GM19240 (cell line): ENCODE measurements around the gene ZFP2.
"Not testable (repeated sequence)": the region's sequence is repeated elsewhere in the genome, so short reads cannot be mapped to it uniquely, and the experiment has no call there.

Experiments used
- DNase-seq: peaks from one replicate; pipeline ENCODE4 v3.0.0; 2011; ENCODE audit warnings: low spot score; ENCODE audit not compliant: insufficient read length

The ZFP2 gene

DNA sequence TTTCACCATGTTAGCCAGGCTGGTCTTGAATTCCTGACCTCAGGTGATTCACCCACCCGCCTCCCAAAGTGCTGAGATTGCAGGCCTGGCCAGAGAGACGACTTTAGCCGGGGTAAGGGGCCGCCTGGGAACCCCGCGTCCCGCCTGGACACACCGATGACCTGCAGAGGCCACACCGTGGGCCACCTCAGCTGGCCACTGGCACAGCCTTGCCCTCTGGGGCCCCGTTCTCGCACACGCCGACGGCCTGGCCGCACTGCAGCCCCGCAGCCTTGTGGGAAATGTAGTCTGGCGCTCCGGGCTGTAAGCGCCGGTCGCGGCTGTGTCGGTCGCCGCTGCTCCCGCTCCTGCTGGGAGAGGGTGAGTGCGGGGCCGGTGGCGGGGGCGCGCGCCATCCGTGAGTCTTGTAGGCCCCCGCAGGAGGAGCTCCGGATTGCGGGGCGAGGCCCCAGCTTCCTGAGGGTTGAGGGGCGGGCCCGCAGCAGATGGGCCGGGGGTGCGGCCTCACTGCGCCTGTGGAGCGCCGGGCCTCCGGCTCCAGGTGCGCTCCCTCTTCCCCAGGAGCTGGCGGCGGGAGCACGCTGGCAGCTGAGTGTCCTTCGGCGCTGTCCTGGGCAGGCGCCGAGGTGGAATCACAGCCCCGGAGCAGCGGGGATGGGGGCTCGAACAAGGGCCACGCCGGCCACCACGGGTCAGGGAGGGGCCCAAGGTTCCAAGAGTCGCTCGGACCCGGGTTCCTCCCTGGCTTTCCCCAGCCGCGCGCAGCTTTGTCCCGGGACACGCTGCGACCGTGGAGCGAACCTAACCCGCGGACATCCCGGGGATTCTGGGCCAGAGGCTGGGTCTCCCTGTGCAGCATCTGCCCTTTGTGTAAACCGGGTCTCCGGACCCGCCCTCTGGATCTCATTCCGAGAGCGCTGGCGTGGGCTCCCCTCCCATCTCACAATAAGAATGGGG lies at the start of gene ZFP2:
Gene ZFP2, plus strand, starts transcription at position 299 of the 957 bp plus-strand sequence. CDS start 35,401 bp downstream, outside the sequence.
- DNase-seq = no peak

GRCh38 chr5:178849316-178849715 lies 46.4 kb upstream of the ZFP2 start:
- DNase-seq = no peak

- no peak for DNase-seq
Measured at GRCh38 chr5:178851951-178852350, 43.8 kb upstream of the ZFP2 start.

DNA sequence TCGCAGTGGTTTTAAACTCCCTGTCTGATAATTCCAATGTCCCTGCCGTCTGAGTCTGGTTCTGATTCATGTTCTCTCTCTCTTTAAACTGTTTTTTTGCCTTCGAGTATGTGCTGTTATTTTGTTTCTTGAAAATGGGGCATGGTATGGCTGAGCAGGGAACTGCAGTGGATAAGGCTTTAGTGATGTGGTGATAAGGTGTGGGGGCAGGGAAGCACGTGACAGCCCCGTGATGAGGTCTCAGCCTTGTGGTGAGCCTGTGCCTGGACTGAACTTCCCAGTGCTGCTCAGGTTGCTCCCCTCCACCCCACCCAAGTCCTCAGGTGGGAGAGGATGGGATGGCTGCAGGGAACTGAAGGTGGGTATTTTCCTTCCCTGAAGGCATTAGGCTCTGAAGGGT lies 41.4 kb upstream of the ZFP2 start:
- no peak for DNase-seq

GRCh38 chr5:178859625-178860521 lies 35.8 kb upstream of the ZFP2 start, which contains the start of gene ZNF354B:
Gene ZNF354B (plus strand): TSS chr5:178859953. CDS start chr5:178861048, 1,095 bp downstream.
- peak; percentile 88 for DNase-seq

DNA sequence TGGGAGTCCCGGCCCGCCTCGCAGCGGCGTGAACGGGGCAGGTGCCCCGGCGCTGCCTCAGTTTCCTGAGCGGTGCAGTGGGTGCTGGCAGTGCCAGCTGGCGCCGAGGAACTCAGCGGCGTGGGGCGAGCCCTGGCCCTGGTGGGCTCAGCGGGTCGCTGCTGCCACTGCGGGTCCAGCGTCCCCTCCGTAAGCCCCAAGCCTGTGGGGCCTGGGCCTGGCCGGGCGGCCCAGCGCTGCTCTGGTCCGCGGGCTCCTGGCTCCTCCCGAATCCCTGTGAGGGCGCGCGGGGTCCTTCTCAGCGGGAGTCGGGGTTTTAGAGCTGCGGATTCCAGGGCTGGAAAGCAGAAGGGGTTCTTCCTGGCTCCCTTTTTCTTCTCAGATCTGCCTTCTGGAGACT lies 35.1 kb upstream of the ZFP2 start:
- DNase-seq = not testable (repeated sequence)

DNA sequence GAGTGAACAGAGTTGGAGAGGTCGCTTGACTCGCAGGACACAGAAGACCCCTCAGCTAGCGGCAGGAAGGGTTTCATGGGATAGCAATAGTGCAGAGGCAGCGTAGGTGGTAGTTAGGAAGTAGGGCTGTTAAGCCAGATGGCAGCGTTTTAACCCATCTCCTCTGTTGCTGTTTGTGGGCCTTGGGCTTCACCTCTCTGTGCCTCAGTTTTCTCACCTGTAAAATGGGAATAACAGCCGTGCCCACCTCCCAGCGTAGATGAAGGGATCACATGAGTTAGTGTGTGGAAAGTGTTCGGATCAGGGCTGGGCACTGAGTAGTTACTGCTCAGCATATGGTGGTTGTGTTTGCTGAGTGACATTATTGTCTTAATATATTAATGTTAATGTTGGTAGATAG lies 34.1 kb upstream of the ZFP2 start:
- no peak for DNase-seq

DNA sequence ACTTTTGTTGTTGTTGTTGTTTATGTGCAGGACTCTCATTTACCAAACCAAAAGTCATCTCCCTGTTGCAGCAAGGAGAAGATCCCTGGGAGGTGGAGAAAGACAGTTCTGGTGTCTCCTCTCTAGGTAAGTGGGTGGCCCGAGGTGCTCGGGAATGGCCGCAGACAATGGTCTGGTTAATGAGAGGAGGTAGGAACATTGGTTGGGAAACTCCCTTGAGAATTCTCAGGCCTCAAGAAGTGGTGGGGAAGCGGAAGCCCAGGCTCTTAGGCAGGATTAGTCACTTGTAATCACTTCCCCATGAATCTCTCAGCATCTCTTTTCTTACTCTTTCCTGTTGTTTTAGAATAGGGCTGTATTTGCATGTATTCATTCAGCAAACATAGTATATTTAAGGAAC lies 28.8 kb upstream of the ZFP2 start:
- no peak for DNase-seq

GRCh38 chr5:178869577-178869976 lies 26.1 kb upstream of the ZFP2 start:
- DNase-seq = no peak

GRCh38 chr5:178870411-178870810 lies 25.3 kb upstream of the ZFP2 start:
- no peak for DNase-seq

- no peak for DNase-seq
Measured at GRCh38 chr5:178872302-178872701, 23.4 kb upstream of the ZFP2 start.

- not testable (repeated sequence) for DNase-seq
Measured at GRCh38 chr5:178883115-178883694, 12.5 kb upstream of the ZFP2 start.

- DNase-seq = no peak
Measured at GRCh38 chr5:178883815-178884430, 11.8 kb upstream of the ZFP2 start.

DNA sequence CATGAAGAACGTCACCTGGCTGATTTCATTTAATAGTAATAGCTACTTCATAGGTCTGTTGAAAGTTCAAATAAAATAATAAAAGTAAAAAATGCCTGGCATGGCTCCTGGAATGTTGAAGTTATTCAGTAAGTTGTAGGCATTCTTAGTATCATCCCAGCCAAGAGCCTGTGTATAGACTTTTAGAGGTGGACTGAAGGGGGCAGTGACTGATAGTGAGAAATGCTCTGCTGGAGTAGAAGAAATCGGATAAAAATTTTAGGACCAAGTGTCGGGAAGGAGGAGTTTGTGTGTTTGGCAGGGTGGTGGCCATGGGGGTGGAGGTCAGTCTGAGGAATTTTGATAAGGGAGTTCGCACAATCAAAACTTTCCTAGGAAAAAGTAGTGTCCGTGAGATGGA lies 3.6 kb downstream of the ZFP2 start:
- no peak for DNase-seq

- no peak for DNase-seq
Measured at GRCh38 chr5:178902849-178903248, 7.1 kb downstream of the ZFP2 start.

GRCh38 chr5:178931846-178932760 lies 36.4 kb downstream of the ZFP2 start:
- no peak for DNase-seq

DNA sequence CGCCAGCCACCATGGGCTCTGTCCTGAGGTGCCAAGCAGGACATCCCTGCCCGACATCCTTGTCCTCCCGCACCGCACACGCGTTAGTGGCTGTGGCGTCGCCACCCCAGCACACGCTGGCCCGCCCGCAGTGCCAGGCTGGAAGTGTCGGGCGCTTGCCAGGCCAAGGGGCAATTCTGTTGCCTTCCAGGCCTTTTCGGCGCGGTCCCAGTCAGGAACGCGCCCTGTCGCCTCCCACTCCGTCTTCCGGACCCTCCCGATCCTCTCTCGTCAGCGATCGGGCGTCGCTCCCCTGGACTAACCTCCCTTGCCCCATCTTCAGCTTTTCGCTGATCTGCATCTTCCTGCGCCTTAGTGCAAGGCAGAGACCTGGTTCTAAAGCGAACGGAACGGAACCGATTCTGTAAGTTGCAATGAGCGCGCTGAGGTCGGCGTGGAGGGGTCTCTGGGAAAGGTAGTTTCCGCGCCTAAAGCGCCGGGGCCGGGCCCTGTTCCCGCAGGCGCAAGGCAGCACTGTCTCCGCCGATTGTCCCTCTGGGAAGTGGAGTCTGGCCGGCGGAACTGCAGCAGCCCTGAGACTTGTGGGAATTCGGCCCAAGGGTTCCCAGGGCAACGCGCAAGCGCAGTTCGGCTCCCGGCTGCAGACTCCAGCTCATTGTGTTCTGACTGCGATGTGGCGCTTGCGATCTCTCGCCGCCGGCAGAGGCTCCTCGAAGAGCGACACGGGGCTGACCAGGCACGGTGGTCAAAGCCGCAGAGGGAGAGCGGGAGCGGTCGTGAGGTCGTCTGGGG lies 45.1 kb downstream of the ZFP2 start, which contains the start of gene ZNF454:
Gene ZNF454, plus strand, starts transcription at position 630 of the 792 bp plus-strand sequence. CDS start 1,594 bp downstream, outside the sequence.
- no peak for DNase-seq

DNA sequence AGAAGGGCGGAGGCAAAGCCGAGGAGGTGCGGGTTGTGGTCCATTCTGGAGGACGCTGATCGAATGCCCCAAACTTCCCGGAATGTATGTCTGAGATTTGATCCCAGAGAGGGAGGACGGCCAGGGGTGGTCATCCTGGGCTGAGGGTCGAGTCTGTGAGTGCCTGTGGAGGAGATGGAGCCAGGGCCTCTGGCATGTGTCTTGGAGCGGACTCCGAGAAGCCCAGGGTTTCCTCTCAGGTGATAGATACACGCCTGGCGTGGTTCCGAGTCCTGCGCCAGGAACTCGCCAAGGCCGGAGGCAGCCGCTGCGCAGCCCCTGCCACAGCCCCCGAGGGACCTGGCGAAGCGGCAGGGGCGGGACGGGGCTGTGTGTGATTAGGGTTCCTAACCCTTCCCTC lies 45.6 kb downstream of the ZFP2 start:
- no peak for DNase-seq

DNA sequence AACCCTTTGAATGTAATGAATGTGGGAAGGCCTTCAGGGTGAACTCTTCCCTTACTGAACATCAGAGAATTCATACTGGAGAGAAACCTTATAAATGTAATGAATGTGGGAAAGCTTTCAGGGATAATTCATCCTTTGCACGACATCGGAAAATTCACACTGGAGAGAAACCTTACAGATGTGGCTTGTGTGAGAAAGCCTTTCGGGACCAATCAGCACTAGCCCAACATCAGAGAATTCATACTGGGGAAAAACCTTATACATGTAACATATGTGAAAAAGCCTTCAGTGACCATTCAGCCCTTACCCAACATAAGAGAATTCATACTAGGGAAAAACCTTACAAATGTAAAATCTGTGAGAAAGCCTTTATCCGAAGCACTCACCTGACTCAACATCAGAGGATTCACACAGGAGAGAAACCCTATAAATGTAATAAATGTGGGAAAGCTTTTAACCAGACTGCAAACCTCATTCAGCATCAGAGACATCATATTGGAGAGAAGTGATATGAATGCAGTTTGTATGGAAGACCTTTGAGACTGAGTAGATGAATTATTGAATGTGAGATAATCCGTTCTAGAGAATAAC lies 69.8 kb downstream of the ZFP2 start:
- no peak for DNase-seq
